GM12874 (cell line): ENCODE data around the gene COG1.

Experiments
- CTCF ChIP-seq: IDR thresholded peaks from 2 replicates; pipeline ENCODE4 v1.5.1; 2011; ENCODE audit warnings: low read depth, mild to moderate bottlenecking, control low read depth, low read length, moderate library complexity; ENCODE audit not compliant: insufficient read depth

COG1 gene

GRCh38 chr17:73257516-73257915 lies 64.7 kb downstream of the COG1 start:
- no peak for TF ChIP-seq CTCF
